Stimulated activated CD8-positive, alpha-beta memory T cell treated with anti-CD3 and anti-CD28 coated beads, Interleukin-2, amount 100 ng/mL, for 48 hours (primary cell): ENCODE measurements around the gene AFG1L.
"Not testable (repeated sequence)": the region's sequence is repeated elsewhere in the genome, so short reads cannot be mapped to it uniquely, and the experiment has no call there.

Experiments
- DNase-seq, 2 donors: peaks; one replicate each; pipeline ENCODE4 v3.0.0-alpha.2; 2020; ENCODE audit warnings: low read depth in 2 of 2

Gene AFG1L

DNA sequence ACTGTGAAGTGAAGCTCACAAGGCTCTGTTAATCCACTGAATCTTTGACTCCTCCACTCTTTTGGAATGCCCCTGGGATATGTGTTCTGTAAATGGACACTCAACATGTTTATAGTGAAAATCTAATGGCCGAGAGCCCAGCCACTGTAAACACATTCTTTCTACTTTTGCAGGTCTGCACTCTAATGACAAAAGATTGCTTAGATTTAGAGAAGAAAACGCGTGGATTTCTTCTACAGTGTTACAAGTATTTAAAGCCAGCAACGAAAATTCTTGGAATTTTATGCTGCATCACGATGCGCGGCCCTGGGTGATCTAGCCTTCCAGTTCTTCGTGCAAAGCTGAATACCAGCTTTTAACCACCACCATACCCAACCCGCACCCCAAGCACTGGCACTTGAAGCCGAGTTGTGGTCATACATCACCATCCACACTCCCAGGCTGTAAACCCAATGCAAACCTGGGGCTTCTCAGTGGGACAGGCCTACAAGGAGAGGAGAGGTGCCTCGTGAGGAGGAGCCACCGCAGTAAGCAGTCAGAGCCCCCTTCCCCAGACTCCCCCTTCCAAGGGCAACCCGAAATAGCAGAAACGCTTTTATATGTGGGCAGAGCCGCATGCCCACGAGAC, 262.1 kb downstream of the AFG1L start:
- DNase-seq: no peak

DNA sequence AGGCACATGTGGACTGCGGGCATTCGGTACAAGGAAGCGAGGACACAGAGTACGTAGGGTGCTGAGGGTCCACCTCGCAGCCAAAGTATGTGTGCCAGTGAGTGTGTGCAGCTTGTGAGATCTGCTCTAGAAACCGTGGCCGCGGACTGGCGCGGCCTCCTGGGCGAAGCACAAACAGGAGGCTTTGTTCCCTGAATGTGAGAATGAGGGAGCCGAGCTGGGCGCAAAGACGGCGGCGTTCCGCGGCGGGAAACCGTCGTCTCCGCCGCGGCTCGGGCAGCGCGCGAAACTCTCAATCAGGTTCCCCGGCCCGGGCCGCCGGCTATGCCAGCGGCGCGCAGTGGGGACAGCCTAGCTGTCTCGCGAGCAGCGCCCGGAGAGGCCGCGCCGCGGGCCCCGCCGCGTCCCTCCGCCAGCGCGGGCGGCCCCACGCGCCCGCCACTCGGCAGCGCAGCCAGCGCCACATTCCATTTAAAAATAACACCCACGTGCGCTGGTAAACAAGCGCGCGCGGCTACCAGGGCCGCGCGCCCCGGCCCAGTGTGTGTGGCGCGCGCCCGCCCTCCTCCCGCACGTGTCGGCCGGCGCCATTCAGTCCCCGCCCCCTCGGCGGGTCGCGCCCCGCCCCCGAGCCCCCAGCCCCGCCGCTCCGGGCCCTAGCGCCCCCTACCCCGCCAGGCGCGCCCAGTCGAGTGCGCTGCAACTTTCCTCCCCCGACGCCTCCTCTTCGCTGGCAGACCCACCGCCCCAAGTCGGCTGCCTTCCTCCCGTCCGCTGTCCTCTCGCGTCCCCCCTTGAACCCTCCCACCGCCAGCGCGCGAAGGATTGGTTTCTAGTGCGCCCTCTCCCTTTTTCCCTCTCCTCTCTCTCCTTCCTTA, 262.9 kb downstream of the AFG1L start:
- DNase-seq: peak; percentile 52 to 59

DNA sequence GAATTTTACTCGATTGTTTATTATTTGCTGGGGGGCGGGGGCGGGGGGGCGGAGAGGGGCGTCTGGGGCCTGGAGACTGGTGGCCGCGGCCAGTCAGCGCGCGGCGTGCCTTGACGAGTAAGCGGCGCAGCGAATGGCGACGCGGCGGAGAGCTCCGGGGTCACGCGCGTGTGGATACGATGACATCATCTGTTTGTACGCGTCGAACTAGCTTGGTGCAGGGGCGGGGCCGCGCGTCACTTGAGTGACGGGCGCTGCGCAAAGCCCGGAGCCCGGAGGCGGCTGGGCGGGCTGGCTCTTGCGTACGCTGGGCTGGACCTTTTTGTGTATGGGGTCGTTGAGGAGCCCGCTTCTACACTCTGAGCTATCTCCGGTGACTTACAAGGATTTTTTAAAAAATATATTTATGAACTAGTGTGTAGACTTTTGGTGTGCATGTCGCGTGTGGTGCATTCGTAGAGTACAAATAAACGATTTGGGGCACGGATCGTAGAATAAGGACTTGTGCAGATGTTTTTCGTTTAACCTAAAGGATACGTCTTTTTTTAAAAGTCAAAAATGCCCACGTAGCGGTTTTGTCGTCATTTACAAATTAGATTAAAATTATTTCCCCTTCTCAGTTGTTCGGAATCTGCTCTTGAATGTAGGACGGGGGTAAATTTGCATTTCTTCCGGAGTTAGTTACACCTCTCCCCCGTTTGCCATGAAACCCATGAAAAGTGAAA, 263.7 kb downstream of the AFG1L start:
- DNase-seq: peak; percentile 92

DNA sequence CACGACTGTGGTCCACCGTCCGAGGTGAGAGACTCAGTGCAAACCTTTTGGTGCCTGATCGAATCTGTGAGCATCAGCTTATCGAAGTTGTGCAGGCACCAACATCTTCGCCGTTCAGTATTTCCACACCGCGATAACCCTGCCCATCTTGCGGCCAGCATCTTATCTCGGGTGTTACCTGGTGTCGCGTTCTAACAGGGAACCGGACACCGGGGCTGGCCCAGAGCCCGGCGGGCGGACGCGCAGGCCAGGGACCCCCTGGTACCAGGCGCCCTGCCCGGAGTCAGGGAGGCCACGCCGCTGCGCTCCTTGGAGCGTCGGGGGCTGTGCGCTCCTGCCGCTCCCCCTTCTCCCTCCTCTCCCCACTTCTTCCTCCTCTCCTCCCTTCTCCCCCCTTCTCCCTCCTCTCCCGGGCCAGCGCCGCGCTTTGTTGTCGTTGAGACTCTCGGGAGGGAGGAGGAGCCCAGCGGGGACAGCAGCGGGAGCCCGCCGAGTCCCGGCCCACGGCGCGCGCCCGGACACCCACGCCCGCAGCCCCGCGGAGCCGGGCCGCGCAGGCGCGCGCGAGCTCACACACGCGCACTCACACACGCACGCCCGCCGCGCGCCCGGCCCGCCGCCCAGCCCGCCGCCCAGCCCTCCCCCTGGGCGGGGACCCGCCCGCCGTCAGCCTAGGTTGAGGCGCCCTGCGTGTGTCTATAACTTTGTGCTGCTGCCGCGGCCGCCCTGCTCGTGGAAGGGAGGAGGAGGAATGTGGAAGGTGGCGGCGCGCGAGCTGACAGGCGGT, 264.4 kb downstream of the AFG1L start:
- peak; percentile 69 to 71 for DNase-seq

DNA sequence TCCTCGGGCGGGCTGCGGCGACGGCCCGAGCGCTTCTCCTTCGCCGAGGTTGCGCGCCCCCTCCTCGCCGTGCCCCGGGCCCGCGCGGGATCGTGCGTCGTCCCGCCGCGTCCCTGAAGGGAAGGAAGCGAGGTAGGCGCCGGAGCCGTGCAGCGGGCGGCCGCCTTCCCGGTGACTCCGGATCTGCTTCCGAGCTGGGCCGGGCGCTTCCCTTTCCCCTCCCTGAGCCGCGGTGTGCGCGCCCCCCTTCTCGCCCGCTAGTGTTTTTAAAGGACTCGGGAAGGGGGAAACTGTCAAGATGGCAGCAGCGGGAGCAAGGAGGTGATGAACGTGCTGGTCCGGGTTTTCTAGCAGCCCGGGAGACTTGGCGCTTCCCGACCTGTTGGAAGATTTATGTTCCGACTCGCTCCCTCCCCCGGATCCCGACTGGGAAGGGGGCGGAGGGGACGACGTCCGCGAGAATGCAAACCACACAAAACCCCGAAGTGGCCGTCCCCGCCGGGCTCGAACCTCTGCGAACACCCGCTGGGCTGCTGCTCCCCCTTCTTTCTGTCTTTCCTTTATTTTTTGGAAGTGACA, 265.1 kb downstream of the AFG1L start:
- DNase-seq: no peak

DNA sequence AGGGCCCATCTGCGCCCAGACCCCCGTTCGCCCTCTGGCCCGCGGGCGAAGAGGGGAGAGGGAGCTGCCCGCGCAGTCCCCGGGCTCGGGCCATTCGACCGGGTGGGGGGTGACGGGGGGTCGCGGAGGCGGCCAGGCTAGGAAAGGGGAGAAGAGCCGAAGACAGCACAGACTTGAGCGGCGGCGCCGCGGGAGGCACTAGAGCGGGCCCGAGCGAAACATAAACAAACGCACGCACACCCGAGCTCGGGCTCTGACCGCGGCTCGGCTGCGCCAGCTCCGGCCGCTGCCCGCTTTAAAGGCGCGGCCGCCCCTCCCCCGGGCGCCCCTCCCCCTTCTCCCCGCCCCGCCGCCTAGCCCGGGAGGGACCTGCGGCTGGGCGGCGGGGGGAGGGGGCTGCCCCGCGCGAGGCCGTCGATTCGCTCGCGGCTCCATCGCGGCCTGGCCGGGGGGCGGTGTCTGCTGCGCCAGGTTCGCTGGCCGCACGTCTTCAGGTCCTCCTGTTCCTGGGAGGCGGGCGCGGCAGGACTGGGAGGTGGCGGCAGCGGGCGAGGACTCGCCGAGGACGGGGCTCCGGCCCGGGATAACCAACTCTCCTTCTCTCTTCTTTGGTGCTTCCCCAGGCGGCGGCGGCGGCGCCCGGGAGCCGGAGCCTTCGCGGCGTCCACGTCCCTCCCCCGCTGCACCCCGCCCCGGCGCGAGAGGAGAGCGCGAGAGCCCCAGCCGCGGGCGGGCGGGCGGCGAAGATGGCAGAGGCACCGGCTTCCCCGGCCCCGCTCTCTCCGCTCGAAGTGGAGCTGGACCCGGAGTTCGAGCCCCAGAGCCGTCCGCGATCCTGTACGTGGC, 265.8 kb downstream of the AFG1L start, which contains the start of gene FOXO3:
Gene FOXO3, plus strand, starts transcription at position 455 of the 846 bp plus-strand sequence. Its CDS starts 292 bp downstream, at position 747.
- peak; percentile 40 to 59 for DNase-seq

DNA sequence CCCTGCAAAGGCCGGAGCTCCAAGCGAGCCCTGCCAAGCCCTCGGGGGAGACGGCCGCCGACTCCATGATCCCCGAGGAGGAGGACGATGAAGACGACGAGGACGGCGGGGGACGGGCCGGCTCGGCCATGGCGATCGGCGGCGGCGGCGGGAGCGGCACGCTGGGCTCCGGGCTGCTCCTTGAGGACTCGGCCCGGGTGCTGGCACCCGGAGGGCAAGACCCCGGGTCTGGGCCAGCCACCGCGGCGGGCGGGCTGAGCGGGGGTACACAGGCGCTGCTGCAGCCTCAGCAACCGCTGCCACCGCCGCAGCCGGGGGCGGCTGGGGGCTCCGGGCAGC, 266.4 kb downstream of the AFG1L start:
- DNase-seq: not testable (repeated sequence)

DNA sequence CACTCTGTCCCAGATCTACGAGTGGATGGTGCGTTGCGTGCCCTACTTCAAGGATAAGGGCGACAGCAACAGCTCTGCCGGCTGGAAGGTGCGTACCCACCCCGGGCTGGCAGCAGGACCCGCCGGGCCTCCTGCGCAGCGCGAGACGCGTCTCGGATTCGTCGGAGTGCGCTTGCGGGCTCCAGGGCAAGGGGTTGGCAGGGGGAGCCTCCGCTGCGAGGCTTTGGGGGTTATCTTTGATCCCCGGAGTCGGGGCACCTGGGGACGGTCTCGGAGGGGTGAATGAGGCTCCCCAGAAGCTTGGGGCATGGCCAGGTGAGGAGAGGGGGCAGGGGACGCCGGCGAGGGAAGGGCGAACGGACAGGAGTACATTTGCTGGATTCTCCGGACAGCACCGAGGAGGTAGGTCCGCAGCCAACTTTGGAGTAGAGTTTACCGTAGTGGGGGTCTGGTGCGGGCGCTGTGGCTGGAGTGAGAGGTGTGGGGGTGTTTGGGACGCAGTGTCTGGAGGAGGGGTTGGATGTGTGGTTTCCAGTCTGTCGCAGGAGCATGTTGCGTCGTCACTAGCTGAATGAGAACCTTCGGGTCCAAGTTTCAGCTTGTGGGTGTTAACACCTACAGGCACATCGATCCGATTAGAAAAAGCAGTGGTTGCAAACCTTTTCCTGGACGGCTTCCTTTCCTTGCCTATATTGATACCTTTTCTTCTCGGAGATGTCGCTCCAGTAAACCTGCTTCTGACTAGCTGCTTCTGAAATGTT, 267.1 kb downstream of the AFG1L start:
- no peak for DNase-seq

DNA sequence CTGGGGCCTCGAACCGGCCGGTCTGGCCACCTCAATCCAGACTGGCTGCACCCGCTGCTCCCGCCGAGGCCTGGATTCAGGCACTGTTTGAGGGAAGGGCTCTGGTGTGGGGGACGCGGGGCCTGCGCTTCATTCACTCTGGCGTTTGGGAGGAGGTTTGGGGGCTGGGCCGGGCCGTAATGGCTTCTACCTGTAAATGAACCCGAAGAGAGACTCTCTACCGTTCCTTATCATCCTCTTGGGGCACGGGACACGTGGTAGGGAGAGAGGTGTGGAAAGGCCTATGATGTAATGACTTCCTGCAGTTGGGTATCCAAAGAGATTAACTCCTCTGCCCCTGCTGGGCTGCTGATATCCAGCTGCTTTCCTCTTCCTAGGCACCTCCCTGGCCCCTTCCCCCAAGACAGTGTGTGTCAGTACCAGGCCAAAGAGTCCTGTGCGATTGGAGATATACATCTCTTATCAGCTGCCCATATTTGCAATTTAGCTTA, 267.7 kb downstream of the AFG1L start:
- DNase-seq: no peak

DNA sequence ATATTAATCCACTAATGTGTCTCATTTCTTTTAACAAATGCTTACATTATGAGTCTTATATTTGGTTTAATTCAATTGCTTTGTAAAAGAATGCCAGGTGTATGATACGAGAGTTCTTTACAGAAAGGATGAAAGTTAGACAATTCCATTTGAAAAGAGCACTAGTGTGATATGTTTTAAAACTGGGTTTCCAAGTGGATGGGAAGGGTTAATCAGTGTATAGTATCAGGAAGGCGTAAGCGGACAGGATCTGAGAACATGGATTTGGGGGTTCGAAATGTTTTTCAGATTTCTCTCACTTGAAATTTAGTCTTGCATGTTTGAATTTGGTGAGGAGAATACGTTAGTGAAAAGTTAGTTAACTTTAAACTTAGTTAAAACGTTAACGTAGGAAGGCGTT, 268.4 kb downstream of the AFG1L start:
- no peak for DNase-seq

DNA sequence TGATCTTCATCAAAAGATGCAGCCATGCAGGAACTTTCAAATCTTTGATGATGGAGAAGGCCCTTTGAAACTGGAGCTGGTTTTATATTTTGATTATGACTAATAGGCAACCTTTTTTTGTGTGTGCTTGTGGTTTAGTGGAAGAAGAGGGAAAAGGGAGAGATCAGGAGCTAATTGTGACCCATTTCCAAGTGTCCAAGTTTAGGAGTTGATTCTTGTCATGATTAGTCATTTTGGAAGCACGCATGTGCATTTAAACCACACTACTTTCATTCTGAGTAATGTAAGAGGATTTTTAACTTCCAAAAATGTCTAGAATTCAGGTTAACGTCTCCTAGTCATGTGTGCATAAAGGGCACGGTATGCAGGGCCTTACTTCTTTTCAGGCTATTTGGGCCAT, 269.3 kb downstream of the AFG1L start:
- no peak for DNase-seq

DNA sequence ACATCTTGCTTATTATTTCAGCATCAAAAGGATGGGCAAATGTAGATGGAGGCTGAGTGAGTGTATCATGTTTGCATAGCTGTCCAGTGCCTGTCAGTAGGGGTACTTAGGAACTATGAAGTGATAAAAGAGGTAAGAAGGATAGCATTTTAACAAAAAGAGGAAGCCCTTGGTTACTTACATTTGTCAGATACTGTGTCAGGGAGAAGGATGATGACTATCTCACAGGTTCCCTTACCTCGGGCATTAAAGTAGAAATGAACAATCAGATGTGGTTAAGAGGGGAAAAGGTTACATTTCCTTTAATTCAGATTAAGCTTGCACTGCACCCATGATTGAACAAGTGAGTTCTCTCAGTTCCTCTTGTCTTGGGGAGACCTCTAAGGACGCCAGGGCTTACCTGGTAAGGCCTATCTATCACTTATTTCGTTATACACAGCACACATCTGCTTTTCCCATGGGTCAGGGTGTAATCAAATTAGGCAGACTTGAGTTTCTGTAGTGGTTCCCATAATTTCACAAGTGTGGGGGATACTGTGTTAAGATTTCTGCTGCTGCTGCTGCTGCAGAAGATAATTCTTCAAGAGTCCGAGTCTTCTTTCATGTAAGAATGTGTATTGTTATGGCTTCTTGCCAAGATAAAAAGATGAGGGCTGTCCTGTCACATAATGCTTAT, 270.4 kb downstream of the AFG1L start:
- no peak for DNase-seq

DNA sequence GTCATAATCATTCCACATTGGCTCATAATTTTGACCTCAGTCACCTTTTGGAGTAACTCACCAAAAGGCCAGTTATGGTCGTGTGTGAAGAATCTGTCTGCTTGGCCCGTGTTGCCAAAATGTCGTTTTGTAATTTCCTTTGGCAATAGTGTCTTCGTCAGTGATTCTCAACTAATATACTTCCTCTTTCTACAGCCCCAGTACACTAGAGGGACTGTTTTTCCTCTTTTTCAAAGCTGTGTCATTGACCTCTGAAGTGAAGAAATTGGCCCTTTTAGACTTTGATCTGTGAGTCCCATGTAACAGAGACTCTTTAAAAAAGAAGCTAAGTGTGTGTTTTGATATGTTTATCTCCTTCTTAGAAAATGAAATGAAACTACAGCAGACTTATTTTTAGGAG, 271.0 kb downstream of the AFG1L start:
- DNase-seq: no peak

DNA sequence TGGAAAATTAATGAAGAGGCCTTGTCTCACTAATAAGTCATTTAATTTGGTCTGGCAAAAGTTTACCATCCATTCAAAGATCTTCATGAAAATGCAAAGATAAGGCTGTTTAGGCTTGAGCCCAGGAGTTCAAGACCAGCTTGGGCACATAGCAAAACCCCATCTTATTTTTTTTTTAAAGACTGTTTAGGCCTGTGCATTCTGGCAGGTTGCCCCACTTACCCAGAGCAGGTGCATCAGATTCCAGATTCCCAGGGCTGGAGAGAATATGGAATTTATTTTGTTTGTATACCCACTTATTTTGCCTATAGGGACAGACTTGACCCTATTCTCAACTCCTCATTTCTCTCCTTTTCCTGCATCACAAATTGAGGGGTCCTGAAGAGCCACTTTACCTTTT, 271.6 kb downstream of the AFG1L start:
- DNase-seq: no peak

DNA sequence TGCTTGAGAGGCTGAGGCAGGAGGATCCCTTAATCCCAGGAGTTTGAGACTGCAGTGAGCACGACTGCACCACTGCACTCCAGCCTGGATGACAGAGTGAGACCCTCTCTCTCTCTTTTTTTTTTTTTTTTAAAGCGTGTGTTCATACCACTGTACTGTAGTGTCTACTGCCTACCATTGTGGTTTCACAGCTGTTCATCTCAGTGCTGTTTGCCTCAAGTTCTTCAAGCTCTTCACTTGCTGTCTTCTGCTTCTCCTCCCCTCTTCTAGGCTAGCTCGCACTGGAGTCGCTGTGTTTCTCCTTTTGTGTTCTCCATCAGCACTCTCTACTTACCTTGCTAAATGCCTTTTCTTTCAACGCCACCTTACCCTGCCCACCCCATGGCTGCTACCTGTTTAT, 273.2 kb downstream of the AFG1L start:
- DNase-seq: no peak

DNA sequence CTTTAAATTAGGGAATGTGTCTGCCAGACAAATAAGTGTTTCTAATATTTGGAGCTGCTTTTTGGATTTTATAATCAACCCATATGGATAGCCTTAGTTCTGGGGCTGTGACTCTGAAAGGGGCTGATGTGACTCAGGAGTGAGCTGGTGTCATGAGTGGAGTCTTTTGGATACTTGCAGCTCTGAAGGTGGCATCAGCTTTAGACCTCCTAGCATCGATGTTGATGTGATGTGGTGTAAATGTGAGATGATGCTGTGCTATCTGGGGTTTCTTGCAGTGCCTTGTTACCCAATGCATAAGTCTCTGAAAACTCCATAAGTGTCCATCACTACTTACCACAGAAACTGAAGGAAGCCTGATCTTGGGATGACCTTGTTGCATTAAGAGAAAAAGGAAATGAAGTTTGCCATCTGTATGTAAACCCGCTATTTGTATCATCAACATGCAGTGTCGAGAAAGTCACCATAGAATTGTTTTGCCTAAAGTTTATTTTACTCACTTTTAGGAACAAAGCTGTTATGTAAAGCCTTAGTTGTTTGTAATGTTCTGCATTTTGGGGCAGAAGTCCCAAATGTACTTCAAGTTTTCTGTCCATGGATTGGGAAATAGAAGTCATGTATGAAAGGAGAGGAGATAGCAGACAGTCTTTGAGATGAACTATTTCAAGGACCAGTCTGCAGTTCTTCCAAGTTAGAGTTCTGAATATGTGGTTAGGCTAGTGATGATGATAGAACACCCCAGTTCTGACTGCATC, 273.9 kb downstream of the AFG1L start:
- DNase-seq: no peak

DNA sequence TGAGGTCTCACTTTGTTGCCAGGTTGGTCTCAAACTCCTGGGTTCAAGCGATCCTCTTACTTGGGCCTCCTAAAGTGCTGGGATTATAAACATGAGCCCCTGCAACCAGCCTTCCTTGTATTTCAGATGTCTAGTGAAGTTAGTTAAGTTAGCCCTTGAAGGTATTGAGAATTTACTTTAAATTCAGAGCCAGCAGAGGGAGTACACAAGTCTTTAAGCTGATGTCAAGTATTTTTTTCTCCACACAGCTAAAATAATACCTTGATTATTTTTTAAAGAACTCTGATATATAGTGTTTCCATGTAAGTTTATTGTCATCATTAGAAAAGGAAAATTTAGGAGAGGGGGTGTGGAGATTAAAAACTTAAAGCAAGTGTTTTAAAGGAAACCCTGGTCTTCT, 275.7 kb downstream of the AFG1L start:
- DNase-seq: no peak

DNA sequence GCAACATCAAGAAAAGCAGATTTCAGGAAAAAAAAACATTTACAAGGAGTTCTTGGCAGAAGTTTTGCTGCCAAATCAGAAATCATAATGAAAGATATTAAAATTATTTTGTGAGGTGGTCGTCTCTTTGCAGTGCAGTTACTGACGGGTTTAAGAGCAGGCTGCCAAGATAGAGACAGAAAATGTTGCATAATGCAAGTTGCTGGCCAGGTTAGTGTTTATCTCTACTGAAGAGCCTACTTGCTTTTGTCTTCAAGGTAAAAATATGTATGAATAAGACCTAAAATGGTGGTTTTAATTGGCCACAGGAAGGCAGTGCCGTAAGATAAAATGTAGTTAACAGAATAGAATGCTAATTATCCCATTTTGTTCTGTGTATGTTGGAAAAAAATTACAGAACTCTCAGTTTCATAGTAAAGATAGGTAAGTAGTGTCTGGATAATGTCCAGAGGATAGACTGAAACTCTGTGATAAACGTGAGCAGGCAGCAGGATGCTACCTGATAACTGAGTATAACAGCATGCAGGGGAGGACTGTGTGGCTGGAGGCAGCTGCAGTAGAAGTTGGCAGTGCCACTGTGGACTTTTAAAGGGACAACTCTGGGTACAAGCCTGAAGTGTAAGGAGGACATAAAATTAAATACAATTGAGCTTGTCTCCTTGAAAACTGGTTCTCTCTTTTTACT, 279.7 kb downstream of the AFG1L start:
- DNase-seq: no peak
